Peyer's patch (tissue), 4 donors: ENCODE results near the gene SPHK2.

ENCODE experiments used
- POLR2A ChIP-seq, 2 donors: fragments of 450-650 bp; IDR thresholded peaks; one replicate each; pipeline ENCODE4 v1.5.1; 2017; ENCODE audit warnings: antibody characterized with exemption in 2 of 2, mild to moderate bottlenecking in 2 of 2, moderate library complexity in 2 of 2
- TF ChIP-seq, protein P1 (sequence below), 6 experiments: fragments of 450-650 bp in 4 of 6; fragments of 200-600 bp in 2 of 6; sonication (generic) in 1 of 6; IDR thresholded peaks; one replicate each; pipeline ENCODE4 v1.5.1; 2017 to 2019; ENCODE audit warnings: antibody characterized with exemption in 6 of 6, mild to moderate bottlenecking in 3 of 6, moderate library complexity in 1 of 6

DNA sequence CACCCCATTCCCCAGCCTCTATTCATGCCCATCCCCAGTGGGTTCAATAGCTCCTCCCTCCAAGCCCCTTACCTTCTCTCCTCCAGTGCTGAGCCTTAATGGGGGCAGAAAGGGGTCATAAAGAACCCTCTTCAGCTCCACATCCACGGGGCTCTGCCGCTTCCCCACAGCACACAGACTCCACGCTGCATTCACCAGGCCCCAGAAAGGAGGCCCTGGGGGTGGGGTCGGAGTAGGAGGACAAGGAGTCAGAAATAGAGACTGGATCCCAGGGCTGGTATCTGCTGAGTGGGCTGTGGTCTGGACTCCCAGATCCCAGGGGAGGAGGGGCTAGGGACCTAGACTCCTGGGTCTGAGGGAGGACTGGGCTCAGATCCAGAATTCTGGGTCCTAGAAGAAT, 25.0 kb downstream of the SPHK2 start:
- TF ChIP-seq, protein P1, sequence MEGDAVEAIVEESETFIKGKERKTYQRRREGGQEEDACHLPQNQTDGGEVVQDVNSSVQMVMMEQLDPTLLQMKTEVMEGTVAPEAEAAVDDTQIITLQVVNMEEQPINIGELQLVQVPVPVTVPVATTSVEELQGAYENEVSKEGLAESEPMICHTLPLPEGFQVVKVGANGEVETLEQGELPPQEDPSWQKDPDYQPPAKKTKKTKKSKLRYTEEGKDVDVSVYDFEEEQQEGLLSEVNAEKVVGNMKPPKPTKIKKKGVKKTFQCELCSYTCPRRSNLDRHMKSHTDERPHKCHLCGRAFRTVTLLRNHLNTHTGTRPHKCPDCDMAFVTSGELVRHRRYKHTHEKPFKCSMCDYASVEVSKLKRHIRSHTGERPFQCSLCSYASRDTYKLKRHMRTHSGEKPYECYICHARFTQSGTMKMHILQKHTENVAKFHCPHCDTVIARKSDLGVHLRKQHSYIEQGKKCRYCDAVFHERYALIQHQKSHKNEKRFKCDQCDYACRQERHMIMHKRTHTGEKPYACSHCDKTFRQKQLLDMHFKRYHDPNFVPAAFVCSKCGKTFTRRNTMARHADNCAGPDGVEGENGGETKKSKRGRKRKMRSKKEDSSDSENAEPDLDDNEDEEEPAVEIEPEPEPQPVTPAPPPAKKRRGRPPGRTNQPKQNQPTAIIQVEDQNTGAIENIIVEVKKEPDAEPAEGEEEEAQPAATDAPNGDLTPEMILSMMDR (IDR thresholded peaks at IDR 0.05), result no peak
- no peak for TF ChIP-seq POLR2A (IDR thresholded peaks at IDR 0.05)
